HS-27A (cell line): ENCODE results near the gene RBM8A.
"Not testable (repeated sequence)": the region's sequence is repeated elsewhere in the genome, so short reads cannot be mapped to it uniquely, and the experiment has no call there.

Experiments
- DNase-seq: peaks from one replicate; pipeline ENCODE4 v3.0.0-alpha.2; 2012; ENCODE audit warnings: low read depth, missing footprints

Gene RBM8A

GRCh38 chr1:145956361-145956760, 29.1 kb upstream of the RBM8A start:
- no peak for DNase-seq

- DNase-seq: no peak
Measured at GRCh38 chr1:145955436-145955835, 28.2 kb upstream of the RBM8A start.

GRCh38 chr1:145953861-145954260, 26.6 kb upstream of the RBM8A start:
- DNase-seq: no peak

DNA sequence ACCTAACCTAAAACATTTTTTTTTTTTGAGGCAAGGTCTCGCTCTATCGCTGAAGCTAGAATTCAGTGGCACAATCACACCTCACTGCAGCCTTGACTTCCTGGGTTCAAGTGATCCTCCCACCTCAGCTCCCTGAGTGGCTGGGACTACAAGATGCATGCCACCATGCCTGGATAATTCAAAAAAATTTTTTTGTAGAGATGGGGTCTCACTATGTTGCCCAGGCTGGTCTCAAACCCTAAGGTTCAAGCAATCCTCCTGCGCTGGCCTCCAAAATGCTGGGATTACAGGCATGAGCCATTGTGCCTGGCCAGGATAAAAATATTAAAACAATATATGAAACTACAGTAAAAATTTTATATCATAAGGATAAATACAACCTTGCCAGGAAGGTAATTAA, 25.6 kb upstream of the RBM8A start:
- no peak for DNase-seq

DNA sequence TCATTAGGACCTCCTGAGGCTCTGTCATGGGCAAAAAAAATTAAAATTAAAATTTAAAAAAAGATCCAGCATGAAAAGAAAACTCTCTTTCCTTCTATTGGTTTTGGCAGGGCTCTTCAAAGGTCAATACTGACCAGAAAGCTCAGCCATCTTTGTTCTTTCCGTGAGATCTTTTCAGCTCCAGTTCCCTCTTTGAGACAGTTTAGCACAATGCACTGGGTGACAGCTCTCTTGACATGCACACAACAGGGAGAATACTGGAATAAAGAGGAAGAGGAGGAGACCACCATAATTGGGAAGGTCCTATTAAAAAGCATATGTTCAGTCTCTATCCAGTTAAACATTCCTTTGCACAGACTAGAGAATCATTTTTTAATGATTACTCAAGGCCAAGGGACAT, 24.2 kb upstream of the RBM8A start:
- no peak for DNase-seq

DNA sequence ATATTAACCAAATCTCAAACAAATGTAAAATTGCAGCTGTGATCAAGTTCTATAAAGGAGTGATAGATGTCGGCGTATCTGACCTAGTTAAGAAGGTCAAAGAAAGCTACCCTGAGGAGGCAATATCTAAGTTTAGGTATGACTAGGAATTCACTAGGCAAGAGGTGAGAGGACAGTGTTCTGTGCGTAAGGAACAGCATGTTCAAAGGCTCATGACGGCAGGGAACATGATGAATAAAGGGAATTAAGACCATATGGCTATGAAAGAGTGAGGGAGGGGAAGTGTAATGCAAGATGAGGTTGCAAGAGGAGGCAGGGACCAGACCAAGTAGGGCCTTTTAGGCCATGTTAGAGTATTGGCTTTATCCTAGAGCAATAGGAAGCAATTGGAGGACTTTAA, 21.9 kb upstream of the RBM8A start:
- DNase-seq: no peak

GRCh38 chr1:145947551-145947950, 20.3 kb upstream of the RBM8A start:
- no peak for DNase-seq

DNA sequence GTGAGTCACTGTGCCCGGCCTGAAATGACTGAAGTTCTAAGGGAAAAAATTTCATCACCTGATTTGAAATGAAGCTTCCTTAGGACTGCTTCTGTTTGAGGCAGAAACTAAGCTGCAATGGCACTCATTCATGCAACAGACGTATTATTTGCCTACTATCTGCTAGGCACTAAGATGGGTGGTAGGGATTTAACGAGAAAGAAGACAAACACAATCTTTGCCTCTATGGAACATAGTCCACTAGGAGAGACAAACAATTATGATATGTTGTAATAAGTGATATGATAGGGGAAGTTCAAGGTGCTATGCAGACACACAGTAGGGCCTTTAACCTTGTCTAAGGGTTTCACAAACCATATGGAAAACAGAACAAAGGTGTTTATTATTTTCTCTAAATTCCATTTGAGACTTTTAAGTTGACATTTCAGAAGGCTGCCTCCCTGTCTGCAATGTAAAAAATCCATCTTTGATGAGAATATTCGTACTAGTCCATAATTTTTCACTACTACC, 19.2 kb upstream of the RBM8A start:
- no peak for DNase-seq

GRCh38 chr1:145944532-145944931, 17.2 kb upstream of the RBM8A start:
- no peak for DNase-seq

GRCh38 chr1:145942871-145943270, 15.6 kb upstream of the RBM8A start:
- no peak for DNase-seq

- DNase-seq: no peak
Measured at GRCh38 chr1:145942405-145942804, 15.1 kb upstream of the RBM8A start.

GRCh38 chr1:145937436-145937835, 10.2 kb upstream of the RBM8A start:
- no peak for DNase-seq

- DNase-seq: no peak
Measured at GRCh38 chr1:145936247-145936646, 9.0 kb upstream of the RBM8A start.

DNA sequence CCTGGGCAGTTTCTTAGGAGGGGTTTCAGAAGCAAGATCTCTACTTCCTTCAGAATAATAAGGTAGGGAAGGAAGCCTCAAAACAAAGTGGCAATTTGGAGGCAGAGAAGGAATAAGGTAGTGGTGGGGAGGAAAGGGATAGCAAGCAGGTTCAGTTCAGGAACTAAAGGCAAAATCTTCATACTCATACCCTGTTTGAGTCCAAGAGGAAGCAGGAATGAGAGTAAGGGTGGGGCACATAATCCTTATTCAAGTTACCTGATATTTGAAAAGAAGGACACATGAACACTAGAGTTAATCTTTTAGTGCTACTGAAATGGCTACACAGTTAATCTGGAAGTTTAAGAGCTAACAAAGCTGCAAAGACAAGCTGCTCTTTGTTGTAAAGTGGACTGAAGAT, 8.4 kb upstream of the RBM8A start:
- no peak for DNase-seq

GRCh38 chr1:145932522-145933009, 5.3 kb upstream of the RBM8A start:
- not testable (repeated sequence) for DNase-seq

DNA sequence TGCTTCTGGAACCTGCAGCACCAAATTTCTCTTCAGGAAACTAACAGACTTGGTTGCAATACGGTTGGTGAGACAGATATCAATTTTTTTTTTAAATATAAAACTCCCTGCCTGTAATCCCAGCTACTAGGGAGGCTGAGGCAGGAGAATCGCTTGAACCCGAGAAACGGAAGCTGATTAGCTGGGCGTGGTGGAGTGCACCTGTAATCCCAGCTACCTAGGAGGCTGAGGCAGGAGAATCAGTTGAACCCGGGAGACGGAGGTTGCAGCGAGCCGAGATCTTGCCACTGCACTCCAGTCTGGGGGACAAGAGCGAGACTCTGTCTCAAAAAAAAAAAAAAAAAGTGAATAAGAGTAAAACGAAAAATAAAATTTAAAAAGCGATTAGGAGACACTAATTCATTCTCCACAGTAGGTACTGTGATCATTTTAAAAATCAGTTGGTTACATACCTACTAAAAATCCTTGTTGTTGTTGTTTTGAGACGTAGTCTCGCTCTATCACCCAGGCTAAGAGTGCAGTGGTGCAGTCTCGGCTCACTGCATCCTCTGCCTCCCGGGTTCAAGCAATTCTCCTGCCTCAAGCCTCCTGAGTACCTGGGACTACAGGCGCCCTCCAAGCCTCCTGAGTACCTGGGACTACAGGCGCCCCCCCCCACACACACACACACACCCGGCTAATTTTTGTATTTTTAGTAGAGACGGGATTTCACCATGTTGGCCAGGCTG, 796 bp upstream of the RBM8A start:
- DNase-seq: no peak

GRCh38 chr1:145926686-145927062, 610 bp downstream of the RBM8A start:
- DNase-seq: no peak

DNA sequence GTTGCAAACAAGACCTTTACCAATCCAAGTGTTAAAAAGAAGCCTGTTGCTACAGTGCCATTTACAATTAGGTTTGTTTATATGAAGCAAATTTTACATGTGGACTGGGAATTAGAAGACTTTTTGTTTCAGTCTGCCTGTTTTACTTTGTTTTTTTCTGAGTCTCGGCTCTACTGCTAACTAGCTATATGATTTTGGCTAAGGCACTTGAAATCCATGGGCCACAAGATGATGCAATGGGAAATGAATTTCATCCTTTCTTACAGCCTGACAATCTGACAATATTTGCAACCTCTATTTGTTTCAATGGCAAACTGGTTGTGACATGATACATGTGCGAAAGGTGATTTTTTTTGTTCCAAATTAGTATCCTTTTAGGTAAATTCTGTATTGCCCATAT, 5.0 kb downstream of the RBM8A start:
- DNase-seq: no peak

DNA sequence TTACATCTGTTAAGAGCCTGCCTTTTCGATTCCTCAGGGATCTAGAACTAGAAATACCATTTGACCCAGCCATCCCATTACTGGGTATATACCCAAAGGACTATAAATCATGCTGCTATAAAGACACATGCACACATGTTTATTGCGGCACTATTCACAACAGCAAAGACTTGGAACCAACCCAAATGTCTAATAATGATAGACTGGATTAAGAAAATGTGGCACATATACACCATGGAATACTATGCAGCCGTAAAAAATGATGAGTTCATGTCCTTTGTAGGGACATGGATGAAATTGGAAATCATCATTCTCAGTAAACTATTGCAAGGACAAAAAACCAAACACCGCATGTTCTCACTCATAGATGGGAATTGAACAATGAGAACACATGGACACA, 7.0 kb downstream of the RBM8A start:
- DNase-seq: not testable (repeated sequence)

DNA sequence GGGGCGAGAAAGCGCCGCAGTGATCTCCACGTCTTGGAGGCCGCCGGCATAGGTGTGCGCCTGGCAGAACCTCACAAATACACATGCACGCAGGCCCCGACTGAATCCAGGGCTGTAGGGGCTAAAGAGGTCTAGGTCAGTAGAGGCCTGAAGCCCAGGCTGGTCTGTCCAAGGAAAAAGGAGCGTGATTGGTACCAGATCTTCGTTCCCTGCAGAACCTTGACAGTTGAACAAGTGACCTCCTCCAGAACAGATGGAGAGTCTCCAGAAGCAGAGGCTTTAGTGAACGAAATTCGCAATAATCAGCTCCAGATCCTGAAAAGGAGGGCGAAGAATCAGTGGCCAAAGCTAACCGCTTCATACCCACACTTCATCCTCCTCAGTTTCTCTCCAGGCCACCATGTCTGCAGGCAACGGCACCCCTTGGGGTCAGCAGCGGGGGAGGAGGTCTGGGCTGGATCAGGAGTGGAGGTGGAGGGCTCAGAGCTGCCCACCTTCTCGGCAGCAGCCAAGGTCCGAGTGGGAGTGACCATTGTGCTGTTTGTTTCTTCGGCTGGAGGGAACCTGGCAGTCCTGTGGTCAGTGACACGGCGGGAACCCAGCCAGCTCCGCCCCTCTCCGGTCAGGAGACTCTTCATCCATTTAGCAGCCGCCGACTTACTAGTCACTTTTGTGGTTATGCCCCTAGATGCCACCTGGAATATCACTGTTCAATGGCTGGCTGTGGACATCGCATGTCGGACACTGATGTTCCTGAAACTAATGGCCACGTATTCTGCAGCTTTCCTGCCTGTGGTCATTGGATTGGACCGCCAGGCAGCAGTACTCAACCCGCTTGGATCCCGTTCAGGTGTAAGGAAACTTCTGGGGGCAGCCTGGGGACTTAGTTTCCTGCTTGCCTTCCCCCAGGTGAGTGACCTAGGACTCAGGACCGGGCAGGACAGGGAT, 8.0 kb downstream of the RBM8A start:
- peak; percentile 17 for DNase-seq

- peak; percentile 80 for DNase-seq
Measured at GRCh38 chr1:145918144-145918991, 8.9 kb downstream of the RBM8A start, which contains the start of gene PEX11B. Gene PEX11B, minus strand, starts transcription at chr1:145918717. Its CDS starts 29 bp downstream, at chr1:145918688.

DNA sequence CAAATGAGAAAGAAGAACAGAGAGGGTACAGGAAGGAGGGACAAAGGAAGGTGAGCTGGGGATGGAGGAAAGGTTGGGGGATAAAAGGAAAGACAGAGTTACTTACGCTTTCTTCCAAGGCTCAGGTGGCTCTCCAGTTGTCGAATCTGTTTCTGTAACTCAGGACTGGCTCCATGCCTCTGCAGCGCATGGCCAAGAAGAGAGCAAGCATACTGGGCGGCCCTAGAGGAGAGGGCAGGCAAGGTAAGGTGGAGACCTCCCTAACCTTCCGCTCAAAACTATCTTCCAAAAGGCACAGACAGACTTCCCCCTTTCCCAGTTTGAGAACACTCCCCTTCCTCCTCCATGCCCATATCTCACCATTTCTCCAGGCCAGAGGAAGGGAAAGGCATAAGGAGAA, 9.7 kb downstream of the RBM8A start:
- no peak for DNase-seq
